WTC11 (cell line): Measurements from ENCODE around the gene CD40. TPM values are rescaled to one million over a fixed set of nuclear protein-coding genes. Genes with fewer than 3 reads are reported as not detected.
A peak's percentile ranks its signal among the peaks of the same experiment; 100 is the strongest.

Experiments used
- ATAC-seq: fragments of 200-7000 bp; cut with Tn5 transposase; 2 replicates; pipeline ENCODE4 v1.10.0; 2021; ENCODE audit warnings: mild to moderate bottlenecking, moderate library complexity
- CTCF ChIA-PET: fragments of 300-600 bp; sonication (Branson Sonifier 250); formaldehyde crosslinking; loops from one replicate; lab custom pipeline; 2021; ENCODE audit warnings: antibody characterized with exemption; lab: Charles Lee
- POLR2A ChIA-PET: fragments of 350-600 bp; sonication (Branson Sonifier 250); formaldehyde crosslinking; loops from one replicate; lab custom pipeline; 2021; ENCODE audit warnings: antibody characterized with exemption; lab: Charles Lee
- DNase-seq: peaks from one replicate; pipeline ENCODE4 v3.0.0; 2021; ENCODE audit warnings: low spot score
- H3K27ac Mint-ChIP-seq: 2 replicates; pipeline ENCODE4 v1.8.0; 2021; ENCODE audit warnings: mixed read lengths
- H3K27me3 Mint-ChIP-seq: 2 replicates; pipeline ENCODE4 v1.8.0; 2021; ENCODE audit warnings: low read depth, mild to moderate bottlenecking, moderate library complexity, mixed read lengths
- H3K36me3 Mint-ChIP-seq: 2 replicates; pipeline ENCODE4 v1.8.0; 2021; ENCODE audit warnings: mixed read lengths
- H3K4me1 Mint-ChIP-seq: 2 replicates; pipeline ENCODE4 v1.8.0; 2022; ENCODE audit warnings: mixed read lengths
- H3K4me3 Mint-ChIP-seq: 2 replicates; pipeline ENCODE4 v1.8.0; 2021; ENCODE audit warnings: mild to moderate bottlenecking, moderate library complexity, mixed read lengths
- H3K9me3 Mint-ChIP-seq: 2 replicates; pipeline ENCODE4 v1.8.0; 2021; ENCODE audit warnings: mixed read lengths
- E2F5 ChIP-seq: sonication (generic); formaldehyde crosslinking; IDR thresholded peaks from 2 replicates; pipeline ENCODE4 v1.8.1; 2022; ENCODE audit warnings: mild to moderate bottlenecking, moderate library complexity, missing genetic modification reagents
- HMGA2 ChIP-seq: fragments of 250-450 bp; sonication (Bioruptor Pico); IDR thresholded peaks from 2 replicates; pipeline ENCODE4 v1.4.0; 2021; ENCODE audit warnings: mild to moderate bottlenecking, moderate library complexity
- IRF2 ChIP-seq: sonication (generic); formaldehyde crosslinking; IDR thresholded peaks from 2 replicates; pipeline ENCODE4 v1.8.0; 2022; ENCODE audit warnings: low read depth, missing genetic modification reagents, borderline replicate concordance
- RORB ChIP-seq: fragments of 250-450 bp; sonication (Bioruptor Pico); IDR thresholded peaks from 2 replicates; pipeline ENCODE4 v1.9.0; 2021; ENCODE audit warnings: mild to moderate bottlenecking
- SMAD3 ChIP-seq: sonication (generic); formaldehyde crosslinking; IDR thresholded peaks from 2 replicates; pipeline ENCODE4 v1.8.0; 2022; ENCODE audit warnings: missing genetic modification reagents, mild to moderate bottlenecking, borderline replicate concordance
- ZBTB21 ChIP-seq: sonication (generic); formaldehyde crosslinking; IDR thresholded peaks from 2 replicates; pipeline ENCODE4 v1.8.1; 2023; ENCODE audit warnings: mild to moderate bottlenecking, missing genetic modification reagents, borderline replicate concordance
- ZBTB43 ChIP-seq: sonication (generic); formaldehyde crosslinking; IDR thresholded peaks from 2 replicates; pipeline ENCODE4 v1.8.1; 2023; ENCODE audit warnings: mild to moderate bottlenecking, missing genetic modification reagents
- ZNF281 ChIP-seq: sonication (generic); formaldehyde crosslinking; IDR thresholded peaks from 2 replicates; pipeline ENCODE4 v1.8.0; 2023; ENCODE audit warnings: mild to moderate bottlenecking, missing genetic modification reagents
- ZNF416 ChIP-seq: fragments of 250-450 bp; sonication (Bioruptor Pico); IDR thresholded peaks from 2 replicates; pipeline ENCODE4 v1.9.0; 2021; ENCODE audit warnings: mild to moderate bottlenecking, inconsistent platforms
- ZNF532 ChIP-seq: fragments of 250-450 bp; sonication (Bioruptor Pico); IDR thresholded peaks from 2 replicates; pipeline ENCODE4 v1.9.0; 2021; ENCODE audit warnings: mild to moderate bottlenecking, borderline replicate concordance
- total RNA-seq: library from RNA; stranded (reverse); gene quantifications from 3 replicates; pipeline ENCODE4 v1.2.3, GENCODE V29; 2021
- TF ChIP-seq, protein P1 (sequence below): sonication (generic); formaldehyde crosslinking; conservative IDR thresholded peaks from 2 replicates; pipeline ENCODE4 v1.8.1; 2023; ENCODE audit warnings: mild to moderate bottlenecking, low read depth, missing genetic modification reagents, moderate library complexity
- TF ChIP-seq, protein P2 (sequence below): sonication (generic); formaldehyde crosslinking; IDR thresholded peaks from 2 replicates; pipeline ENCODE4 v1.8.1; 2022; ENCODE audit warnings: missing genetic modification reagents, borderline replicate concordance
- TF ChIP-seq, protein P3 (sequence below): sonication (generic); formaldehyde crosslinking; IDR thresholded peaks from 2 replicates; pipeline ENCODE4 v1.8.1; 2023; ENCODE audit warnings: mild to moderate bottlenecking, missing genetic modification reagents, borderline replicate concordance
- TF ChIP-seq, protein P4 (sequence below): sonication (generic); formaldehyde crosslinking; IDR thresholded peaks from 2 replicates; pipeline ENCODE4 v1.8.1; 2022; ENCODE audit warnings: low read depth, mild to moderate bottlenecking, moderate library complexity, missing genetic modification reagents, borderline replicate concordance

CD40 gene
- total RNA-seq, 1 experiment from 2014 or later, result 14.8 TPM

- TF ChIP-seq ZNF532 (CRISPR knock-in tag) (no peak), HMGA2 (CRISPR knock-in tag) (no peak), ZBTB43 (no peak), ZNF416 (CRISPR knock-in tag) (no peak)
- TF ChIP-seq, protein P1, sequence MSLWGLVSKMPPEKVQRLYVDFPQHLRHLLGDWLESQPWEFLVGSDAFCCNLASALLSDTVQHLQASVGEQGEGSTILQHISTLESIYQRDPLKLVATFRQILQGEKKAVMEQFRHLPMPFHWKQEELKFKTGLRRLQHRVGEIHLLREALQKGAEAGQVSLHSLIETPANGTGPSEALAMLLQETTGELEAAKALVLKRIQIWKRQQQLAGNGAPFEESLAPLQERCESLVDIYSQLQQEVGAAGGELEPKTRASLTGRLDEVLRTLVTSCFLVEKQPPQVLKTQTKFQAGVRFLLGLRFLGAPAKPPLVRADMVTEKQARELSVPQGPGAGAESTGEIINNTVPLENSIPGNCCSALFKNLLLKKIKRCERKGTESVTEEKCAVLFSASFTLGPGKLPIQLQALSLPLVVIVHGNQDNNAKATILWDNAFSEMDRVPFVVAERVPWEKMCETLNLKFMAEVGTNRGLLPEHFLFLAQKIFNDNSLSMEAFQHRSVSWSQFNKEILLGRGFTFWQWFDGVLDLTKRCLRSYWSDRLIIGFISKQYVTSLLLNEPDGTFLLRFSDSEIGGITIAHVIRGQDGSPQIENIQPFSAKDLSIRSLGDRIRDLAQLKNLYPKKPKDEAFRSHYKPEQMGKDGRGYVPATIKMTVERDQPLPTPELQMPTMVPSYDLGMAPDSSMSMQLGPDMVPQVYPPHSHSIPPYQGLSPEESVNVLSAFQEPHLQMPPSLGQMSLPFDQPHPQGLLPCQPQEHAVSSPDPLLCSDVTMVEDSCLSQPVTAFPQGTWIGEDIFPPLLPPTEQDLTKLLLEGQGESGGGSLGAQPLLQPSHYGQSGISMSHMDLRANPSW, result no peak
- TF ChIP-seq, protein P2, sequence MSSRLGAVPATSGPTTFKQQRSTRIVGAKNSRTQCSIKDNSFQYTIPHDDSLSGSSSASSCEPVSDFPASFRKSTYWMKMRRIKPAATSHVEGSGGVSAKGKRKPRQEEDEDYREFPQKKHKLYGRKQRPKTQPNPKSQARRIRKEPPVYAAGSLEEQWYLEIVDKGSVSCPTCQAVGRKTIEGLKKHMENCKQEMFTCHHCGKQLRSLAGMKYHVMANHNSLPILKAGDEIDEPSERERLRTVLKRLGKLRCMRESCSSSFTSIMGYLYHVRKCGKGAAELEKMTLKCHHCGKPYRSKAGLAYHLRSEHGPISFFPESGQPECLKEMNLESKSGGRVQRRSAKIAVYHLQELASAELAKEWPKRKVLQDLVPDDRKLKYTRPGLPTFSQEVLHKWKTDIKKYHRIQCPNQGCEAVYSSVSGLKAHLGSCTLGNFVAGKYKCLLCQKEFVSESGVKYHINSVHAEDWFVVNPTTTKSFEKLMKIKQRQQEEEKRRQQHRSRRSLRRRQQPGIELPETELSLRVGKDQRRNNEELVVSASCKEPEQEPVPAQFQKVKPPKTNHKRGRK (CRISPR knock-in tag), result peak; percentile 36; the same call in 1 of the 2 replicates
Measured at GRCh38 chr20:46117704-46118467, at the start of gene CD40 (continued).

DNA sequence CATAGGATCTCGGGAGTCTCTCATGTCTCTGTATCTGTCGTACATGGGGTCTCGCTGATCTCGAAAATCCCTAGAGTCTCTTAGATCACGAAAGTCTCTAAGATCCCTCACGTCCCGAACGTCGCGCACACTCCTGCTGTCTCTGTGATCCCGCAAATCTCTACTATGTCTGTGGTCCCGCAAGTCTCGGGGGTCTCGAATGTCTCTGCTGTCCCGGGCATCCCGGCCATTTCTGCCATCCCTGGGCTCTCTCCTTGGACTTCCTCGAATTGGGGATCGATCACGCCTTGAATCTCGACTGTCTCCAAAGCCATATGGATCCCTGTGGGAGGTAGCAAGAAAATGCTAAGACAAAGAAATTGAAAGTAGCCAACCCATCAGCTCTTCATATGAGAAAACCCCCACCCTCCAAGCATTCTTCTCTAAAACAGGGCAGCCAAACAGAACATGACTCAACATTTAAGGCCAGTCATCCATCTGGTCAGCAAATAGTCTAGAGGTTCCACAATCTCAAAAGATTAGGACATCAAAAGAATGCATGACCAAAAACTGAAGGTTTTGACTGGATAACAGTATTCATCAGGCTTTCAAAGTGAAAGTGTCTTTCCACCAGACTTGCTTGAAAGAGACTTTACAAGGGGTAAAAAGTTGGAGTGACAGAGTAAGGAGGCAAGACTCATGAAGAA lies 47.8 kb upstream of the CD40 start:
- no peaks in the 10 kb centered on the region for H3K27me3 Mint-ChIP-seq
- POLR2A ChIA-PET, result no interaction called here
- DNase-seq (no peak), ATAC-seq (no peak; the same call in 1 of the 2 replicates)
- no peaks in the 10 kb centered on the region for H3K9me3 Mint-ChIP-seq
- no peak overlapping the region for H3K27ac Mint-ChIP-seq
- H3K4me1 Mint-ChIP-seq, result no peaks in the 10 kb centered on the region; the same call in none of the 2 replicates
- CTCF ChIA-PET, result no interaction called here
- H3K36me3 Mint-ChIP-seq, result peaks cover 25% of the 10 kb centered on the region
- no peak overlapping the region for H3K4me3 Mint-ChIP-seq
- TF ChIP-seq, protein P3, sequence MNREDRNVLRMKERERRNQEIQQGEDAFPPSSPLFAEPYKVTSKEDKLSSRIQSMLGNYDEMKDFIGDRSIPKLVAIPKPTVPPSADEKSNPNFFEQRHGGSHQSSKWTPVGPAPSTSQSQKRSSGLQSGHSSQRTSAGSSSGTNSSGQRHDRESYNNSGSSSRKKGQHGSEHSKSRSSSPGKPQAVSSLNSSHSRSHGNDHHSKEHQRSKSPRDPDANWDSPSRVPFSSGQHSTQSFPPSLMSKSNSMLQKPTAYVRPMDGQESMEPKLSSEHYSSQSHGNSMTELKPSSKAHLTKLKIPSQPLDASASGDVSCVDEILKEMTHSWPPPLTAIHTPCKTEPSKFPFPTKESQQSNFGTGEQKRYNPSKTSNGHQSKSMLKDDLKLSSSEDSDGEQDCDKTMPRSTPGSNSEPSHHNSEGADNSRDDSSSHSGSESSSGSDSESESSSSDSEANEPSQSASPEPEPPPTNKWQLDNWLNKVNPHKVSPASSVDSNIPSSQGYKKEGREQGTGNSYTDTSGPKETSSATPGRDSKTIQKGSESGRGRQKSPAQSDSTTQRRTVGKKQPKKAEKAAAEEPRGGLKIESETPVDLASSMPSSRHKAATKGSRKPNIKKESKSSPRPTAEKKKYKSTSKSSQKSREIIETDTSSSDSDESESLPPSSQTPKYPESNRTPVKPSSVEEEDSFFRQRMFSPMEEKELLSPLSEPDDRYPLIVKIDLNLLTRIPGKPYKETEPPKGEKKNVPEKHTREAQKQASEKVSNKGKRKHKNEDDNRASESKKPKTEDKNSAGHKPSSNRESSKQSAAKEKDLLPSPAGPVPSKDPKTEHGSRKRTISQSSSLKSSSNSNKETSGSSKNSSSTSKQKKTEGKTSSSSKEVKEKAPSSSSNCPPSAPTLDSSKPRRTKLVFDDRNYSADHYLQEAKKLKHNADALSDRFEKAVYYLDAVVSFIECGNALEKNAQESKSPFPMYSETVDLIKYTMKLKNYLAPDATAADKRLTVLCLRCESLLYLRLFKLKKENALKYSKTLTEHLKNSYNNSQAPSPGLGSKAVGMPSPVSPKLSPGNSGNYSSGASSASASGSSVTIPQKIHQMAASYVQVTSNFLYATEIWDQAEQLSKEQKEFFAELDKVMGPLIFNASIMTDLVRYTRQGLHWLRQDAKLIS, result no peak
- TF ChIP-seq ZBTB21, result no peak
- TF ChIP-seq ZNF281 (CRISPR knock-in tag), result no peak
- no peak for TF ChIP-seq E2F5
- TF ChIP-seq RORB, result no peak
- no peak for TF ChIP-seq IRF2 (CRISPR knock-in tag)
- TF ChIP-seq SMAD3, result no peak
- TF ChIP-seq, protein P4, sequence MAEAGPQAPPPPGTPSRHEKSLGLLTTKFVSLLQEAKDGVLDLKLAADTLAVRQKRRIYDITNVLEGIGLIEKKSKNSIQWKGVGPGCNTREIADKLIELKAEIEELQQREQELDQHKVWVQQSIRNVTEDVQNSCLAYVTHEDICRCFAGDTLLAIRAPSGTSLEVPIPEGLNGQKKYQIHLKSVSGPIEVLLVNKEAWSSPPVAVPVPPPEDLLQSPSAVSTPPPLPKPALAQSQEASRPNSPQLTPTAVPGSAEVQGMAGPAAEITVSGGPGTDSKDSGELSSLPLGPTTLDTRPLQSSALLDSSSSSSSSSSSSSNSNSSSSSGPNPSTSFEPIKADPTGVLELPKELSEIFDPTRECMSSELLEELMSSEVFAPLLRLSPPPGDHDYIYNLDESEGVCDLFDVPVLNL, result no peak
